ENCODE results near the gene PIAS1.

PIAS1 gene

GRCh38 chr15:68175526-68175925, 121.4 kb downstream of the PIAS1 start:
- TF ChIP-seq ZNF274 (IDR thresholded peaks at IDR 0.05; ENCODE audit: low read depth, low read length) (no peak), SUZ12 (IDR thresholded peaks at IDR 0.05; ENCODE audit: extremely low read depth, insufficient read depth, insufficient read length) (no peak)
- no peak overlapping the region for H3K9ac ChIP-seq (ENCODE audit: insufficient read length, low read depth)
- no peak for DNase-seq (ENCODE audit: low read depth, low spot score)
- peaks cover 45% of the 10 kb centered on the region for H3K36me3 ChIP-seq (ENCODE audit: insufficient read depth, insufficient read length, low read length)
- H3K27me3 ChIP-seq (ENCODE audit: insufficient read depth, insufficient read length) = no peaks in the 10 kb centered on the region
- no peaks in the 10 kb centered on the region for H3K4me1 ChIP-seq (ENCODE audit: insufficient read depth, insufficient read length)
- no peak overlapping the region for H3K4me3 ChIP-seq (ENCODE audit: insufficient read length, low read depth)
- H3K9me3 ChIP-seq (ENCODE audit: insufficient read depth, low read length) = no peaks in the 10 kb centered on the region

- DNase-seq (ENCODE audit: low read depth, low spot score) = no peak
- no peaks in the 10 kb centered on the region for H3K9me3 ChIP-seq (ENCODE audit: insufficient read depth, low read length)
- peaks cover 55% of the 10 kb centered on the region for H3K36me3 ChIP-seq (ENCODE audit: insufficient read depth, insufficient read length, low read length)
- H3K4me1 ChIP-seq (ENCODE audit: insufficient read depth, insufficient read length) = no peaks in the 10 kb centered on the region
- no peak for TF ChIP-seq ZNF274 (IDR thresholded peaks at IDR 0.05; ENCODE audit: low read depth, low read length)
- TF ChIP-seq SUZ12 (IDR thresholded peaks at IDR 0.05; ENCODE audit: extremely low read depth, insufficient read depth, insufficient read length) = no peak
- no peak for TF ChIP-seq YY1 (IDR thresholded peaks at IDR 0.05; ENCODE audit: insufficient read depth, insufficient read length)
- no peak overlapping the region for H3K4me3 ChIP-seq (ENCODE audit: insufficient read length, low read depth)
- H3K27me3 ChIP-seq (ENCODE audit: insufficient read depth, insufficient read length) = no peaks in the 10 kb centered on the region
- H3K9ac ChIP-seq (ENCODE audit: insufficient read length, low read depth) = no peak overlapping the region
Measured at GRCh38 chr15:68176601-68177000, 122.5 kb downstream of the PIAS1 start.

GRCh38 chr15:68177742-68178141, 123.6 kb downstream of the PIAS1 start:
- no peak for DNase-seq (ENCODE audit: low read depth, low spot score)
- Histone ChIP-seq H3K4me1 (ENCODE audit: insufficient read depth, insufficient read length) (no peaks in the 10 kb centered on the region), H3K27me3 (ENCODE audit: insufficient read depth, insufficient read length) (no peaks in the 10 kb centered on the region), H3K4me3 (ENCODE audit: insufficient read length, low read depth) (no peak overlapping the region), H3K9me3 (ENCODE audit: insufficient read depth, low read length) (no peaks in the 10 kb centered on the region), H3K9ac (ENCODE audit: insufficient read length, low read depth) (no peak overlapping the region), H3K36me3 (ENCODE audit: insufficient read depth, insufficient read length, low read length) (peaks cover 63% of the 10 kb centered on the region)
- TF ChIP-seq SUZ12 (IDR thresholded peaks at IDR 0.05; ENCODE audit: extremely low read depth, insufficient read depth, insufficient read length) (no peak), ZNF274 (IDR thresholded peaks at IDR 0.05; ENCODE audit: low read depth, low read length) (no peak), YY1 (IDR thresholded peaks at IDR 0.05; ENCODE audit: insufficient read depth, insufficient read length) (no peak)

- Histone ChIP-seq H3K9me3 (ENCODE audit: insufficient read depth, low read length) (no peaks in the 10 kb centered on the region), H3K9ac (ENCODE audit: insufficient read length, low read depth) (no peak overlapping the region), H3K36me3 (ENCODE audit: insufficient read depth, insufficient read length, low read length) (peaks cover 74% of the 10 kb centered on the region), H3K27me3 (ENCODE audit: insufficient read depth, insufficient read length) (no peaks in the 10 kb centered on the region), H3K4me1 (ENCODE audit: insufficient read depth, insufficient read length) (no peaks in the 10 kb centered on the region), H3K4me3 (ENCODE audit: insufficient read length, low read depth) (no peak overlapping the region)
- no peak for TF ChIP-seq ZNF274 (IDR thresholded peaks at IDR 0.05; ENCODE audit: low read depth, low read length)
- no peak for TF ChIP-seq YY1 (IDR thresholded peaks at IDR 0.05; ENCODE audit: insufficient read depth, insufficient read length)
- no peak for TF ChIP-seq SUZ12 (IDR thresholded peaks at IDR 0.05; ENCODE audit: extremely low read depth, insufficient read depth, insufficient read length)
- DNase-seq (ENCODE audit: low read depth, low spot score) = no peak
Measured at GRCh38 chr15:68183616-68184315, 129.7 kb downstream of the PIAS1 start.

- H3K36me3 ChIP-seq (ENCODE audit: insufficient read depth, insufficient read length, low read length) = peaks cover 82% of the 10 kb centered on the region
Measured at GRCh38 chr15:68184616-68185480, 130.7 kb downstream of the PIAS1 start.

GRCh38 chr15:68186671-68187397, 132.7 kb downstream of the PIAS1 start:
- H3K4me3 ChIP-seq (ENCODE audit: insufficient read length, low read depth) = no peak overlapping the region
- no peaks in the 10 kb centered on the region for H3K27me3 ChIP-seq (ENCODE audit: insufficient read depth, insufficient read length)
- H3K36me3 ChIP-seq (ENCODE audit: insufficient read depth, insufficient read length, low read length) = peaks cover 74% of the 10 kb centered on the region

More at GRCh38 chr15:68184616-68185480, 130.7 kb downstream of the PIAS1 start:
- no peaks in the 10 kb centered on the region for H3K4me1 ChIP-seq (ENCODE audit: insufficient read depth, insufficient read length)
- H3K27me3 ChIP-seq (ENCODE audit: insufficient read depth, insufficient read length) = no peaks in the 10 kb centered on the region
- TF ChIP-seq ZNF274 (IDR thresholded peaks at IDR 0.05; ENCODE audit: low read depth, low read length) = no peak
- no peak for TF ChIP-seq SUZ12 (IDR thresholded peaks at IDR 0.05; ENCODE audit: extremely low read depth, insufficient read depth, insufficient read length)
- no peak for TF ChIP-seq YY1 (IDR thresholded peaks at IDR 0.05; ENCODE audit: insufficient read depth, insufficient read length)
- H3K9ac ChIP-seq (ENCODE audit: insufficient read length, low read depth) = no peak overlapping the region
- no peaks in the 10 kb centered on the region for H3K9me3 ChIP-seq (ENCODE audit: insufficient read depth, low read length)
- no peak overlapping the region for H3K4me3 ChIP-seq (ENCODE audit: insufficient read length, low read depth)
- DNase-seq (ENCODE audit: low read depth, low spot score) = no peak

More at GRCh38 chr15:68186671-68187397, 132.7 kb downstream of the PIAS1 start:
- Histone ChIP-seq H3K4me1 (ENCODE audit: insufficient read depth, insufficient read length) (peaks cover 2% of the 10 kb centered on the region), H3K9me3 (ENCODE audit: insufficient read depth, low read length) (no peaks in the 10 kb centered on the region), H3K9ac (ENCODE audit: insufficient read length, low read depth) (no peak overlapping the region)
- no peak for DNase-seq (ENCODE audit: low read depth, low spot score)
- TF ChIP-seq SUZ12 (IDR thresholded peaks at IDR 0.05; ENCODE audit: extremely low read depth, insufficient read depth, insufficient read length) = no peak
- TF ChIP-seq YY1 (IDR thresholded peaks at IDR 0.05; ENCODE audit: insufficient read depth, insufficient read length) = no peak
- TF ChIP-seq ZNF274 (IDR thresholded peaks at IDR 0.05; ENCODE audit: low read depth, low read length) = no peak
